Ishikawa (cell line): ENCODE measurements around the gene HES3.

Source experiments
- CEBPB ChIP-seq: IDR thresholded peaks from 2 replicates; pipeline ENCODE4 v1.6.1; 2012
- MAX ChIP-seq: IDR thresholded peaks from 2 replicates; pipeline ENCODE4 v1.6.1; 2012
- NFIC ChIP-seq: IDR thresholded peaks from 2 replicates; pipeline ENCODE4 v1.6.1; 2012
- RAD21 ChIP-seq: IDR thresholded peaks from 2 replicates; pipeline ENCODE4 v1.6.1; 2012; ENCODE audit warnings: low read depth
- REST ChIP-seq: IDR thresholded peaks from 2 replicates; pipeline ENCODE4 v1.6.1; 2012; ENCODE audit warnings: low read depth, mild to moderate bottlenecking
- TAF1 ChIP-seq: IDR thresholded peaks from 2 replicates; pipeline ENCODE4 v1.6.1; 2012; ENCODE audit warnings: low read depth, mild to moderate bottlenecking
- TCF12 ChIP-seq: IDR thresholded peaks from 2 replicates; pipeline ENCODE4 v1.6.1; 2012; ENCODE audit warnings: low read depth
- TEAD4 ChIP-seq: IDR thresholded peaks from 2 replicates; pipeline ENCODE4 v1.6.1; 2012
- USF1 ChIP-seq: IDR thresholded peaks from 2 replicates; pipeline ENCODE4 v1.6.1; 2012
- YY1 ChIP-seq: IDR thresholded peaks from 2 replicates; pipeline ENCODE4 v1.6.1; 2012; ENCODE audit warnings: low read depth
- ZBTB7A ChIP-seq: IDR thresholded peaks from 2 replicates; pipeline ENCODE4 v1.6.1; 2012; ENCODE audit warnings: low read depth

DNA sequence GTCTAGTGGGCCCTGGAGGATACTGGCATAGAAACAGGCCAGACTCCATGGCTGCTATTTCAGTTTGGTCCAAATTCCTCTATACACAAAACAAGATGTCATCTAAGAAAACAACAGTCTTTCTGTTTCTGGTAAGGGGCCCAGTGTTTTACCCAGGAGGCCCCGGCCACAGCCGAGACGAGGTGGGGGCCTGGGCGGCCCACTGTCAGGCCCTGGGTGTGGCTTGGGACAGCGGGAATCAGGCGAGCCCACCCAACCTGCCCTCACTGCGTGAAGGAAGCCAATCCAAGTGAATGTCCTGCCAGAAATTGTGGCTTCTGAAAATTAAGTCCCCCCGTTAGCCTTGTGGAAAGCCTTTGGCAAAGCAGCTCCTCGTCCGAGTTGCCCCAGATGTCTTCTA is 48.1 kb downstream of the HES3 start:
- TF ChIP-seq REST (no peak), NFIC (no peak), ZBTB7A (no peak), USF1 (no peak), TAF1 (no peak), RAD21 (no peak), MAX (no peak), TCF12 (no peak), TEAD4 (no peak), YY1 (no peak), CEBPB (no peak)
